Sigmoid colon (tissue), 4 donors: ENCODE data around the gene SLC34A2.

ENCODE experiments used
- EP300 ChIP-seq, 4 donors: sonication (generic); formaldehyde crosslinking; IDR thresholded peaks; one replicate each; pipeline ENCODE4 v1.6.1; 2017; ENCODE audit warnings: antibody characterized with exemption in 4 of 4
- POLR2A ChIP-seq, 2 donors: fragments of 450-650 bp; IDR thresholded peaks; one replicate each; pipeline ENCODE4 v1.6.1; 2016; ENCODE audit warnings: antibody characterized with exemption in 2 of 2, mild to moderate bottlenecking in 2 of 2, moderate library complexity in 2 of 2
- POLR2AphosphoS5 ChIP-seq, 4 donors: sonication (generic); formaldehyde crosslinking; IDR thresholded peaks; one replicate each; pipeline ENCODE4 v1.6.1; 2017; ENCODE audit warnings: antibody characterized with exemption in 4 of 4
- TF ChIP-seq, protein P1 (sequence below), 4 experiments: fragments of 450-650 bp in 3 of 4; fragments of 200-600 bp in 1 of 4; IDR thresholded peaks; one replicate each; pipeline ENCODE4 v1.5.1; 2016 to 2019; ENCODE audit warnings: antibody characterized with exemption in 4 of 4, mild to moderate bottlenecking in 3 of 4, moderate library complexity in 2 of 4

DNA sequence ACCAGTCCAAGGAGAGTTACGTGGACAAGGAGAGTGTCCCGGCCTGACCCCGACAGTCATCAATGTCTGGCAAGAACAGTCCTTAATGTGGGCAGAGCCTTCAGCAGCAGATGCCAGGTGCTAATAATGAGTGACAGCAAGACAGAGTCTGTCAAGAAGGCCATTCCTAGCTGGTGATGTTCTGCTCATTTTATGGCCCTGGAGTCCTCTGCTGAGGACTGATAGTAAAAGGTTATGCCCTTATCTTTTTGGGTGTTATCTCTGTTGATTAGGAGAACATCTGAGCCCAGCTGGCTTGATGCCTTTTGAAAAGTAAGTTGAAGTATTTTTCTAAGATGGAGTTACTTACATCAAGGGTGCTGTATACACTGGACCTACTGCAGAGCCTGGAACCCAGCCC is 67.3 kb downstream of the SLC34A2 start:
- TF ChIP-seq, protein P1, sequence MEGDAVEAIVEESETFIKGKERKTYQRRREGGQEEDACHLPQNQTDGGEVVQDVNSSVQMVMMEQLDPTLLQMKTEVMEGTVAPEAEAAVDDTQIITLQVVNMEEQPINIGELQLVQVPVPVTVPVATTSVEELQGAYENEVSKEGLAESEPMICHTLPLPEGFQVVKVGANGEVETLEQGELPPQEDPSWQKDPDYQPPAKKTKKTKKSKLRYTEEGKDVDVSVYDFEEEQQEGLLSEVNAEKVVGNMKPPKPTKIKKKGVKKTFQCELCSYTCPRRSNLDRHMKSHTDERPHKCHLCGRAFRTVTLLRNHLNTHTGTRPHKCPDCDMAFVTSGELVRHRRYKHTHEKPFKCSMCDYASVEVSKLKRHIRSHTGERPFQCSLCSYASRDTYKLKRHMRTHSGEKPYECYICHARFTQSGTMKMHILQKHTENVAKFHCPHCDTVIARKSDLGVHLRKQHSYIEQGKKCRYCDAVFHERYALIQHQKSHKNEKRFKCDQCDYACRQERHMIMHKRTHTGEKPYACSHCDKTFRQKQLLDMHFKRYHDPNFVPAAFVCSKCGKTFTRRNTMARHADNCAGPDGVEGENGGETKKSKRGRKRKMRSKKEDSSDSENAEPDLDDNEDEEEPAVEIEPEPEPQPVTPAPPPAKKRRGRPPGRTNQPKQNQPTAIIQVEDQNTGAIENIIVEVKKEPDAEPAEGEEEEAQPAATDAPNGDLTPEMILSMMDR (IDR thresholded peaks at IDR 0.05): no peak
- TF ChIP-seq POLR2A (IDR thresholded peaks at IDR 0.05) (no peak), POLR2AphosphoS5 (IDR thresholded peaks at IDR 0.05) (no peak), EP300 (IDR thresholded peaks at IDR 0.05) (no peak)
